K562 (cell line): ENCODE results near the gene MAST4. TPM values are rescaled to one million over a fixed set of nuclear protein-coding genes. Genes with fewer than 3 reads are reported as not detected.

Experiments
- ATAC-seq: fragments of 200-7000 bp; cut with Tn5 transposase; 3 replicates; pipeline ENCODE4 v1.9.1; 2020; ENCODE audit warnings: moderate library complexity
- BruUV-seq: library from RNA; stranded (reverse); fragments of 400-500 nt; replicated peaks from 2 replicates; lab custom pipeline; 2021; lab: Mats Ljungman, UMichigan
- CTCF ChIA-PET: fragments of 300-600 bp; formaldehyde crosslinking; extraction: SDS; loops from one replicate; lab custom pipeline; 2021; ENCODE audit warnings: low intra/inter-chr PET ratio; lab: Yijun Ruan, JAX
- POLR2A ChIA-PET: fragments of 300-600, 350-650 bp; sonication (Branson Sonifier 250); formaldehyde crosslinking; extraction: SDS; loops from one replicate; lab custom pipeline; 2021; ENCODE audit warnings: antibody characterized with exemption, inconsistent platforms; lab: Yijun Ruan, JAX
- DNase-seq, 4 experiments: peaks; one replicate each; pipeline versions ENCODE4 v3.0.0 to v3.0.0-alpha.2; 2011 to 2018; ENCODE audit warnings: low spot score in 3 of 4, mixed read lengths in 3 of 4; ENCODE audit errors: extremely low read depth in 1 of 4
- FAIRE-seq: peaks from 2 replicates; lab custom pipeline; 2011; peaks lifted over from hg19 to GRCh38; lab: Jason Lieb, UNC
- H2AFZ ChIP-seq: 2 replicates; pipeline ENCODE4 v1.6.0; 2011; ENCODE audit warnings: low read depth, low read length, control low read depth, inconsistent platforms
- H3K27ac ChIP-seq: fragments of 200-600 bp; 3 replicates; pipeline ENCODE4 v1.8.0; 2011; ENCODE audit warnings: low read depth, mild to moderate bottlenecking, control low read depth, inconsistent platforms, low read length, moderate library complexity, mixed read lengths; ENCODE audit errors: extremely low read depth
- H3K27me3 ChIP-seq, 2 experiments: fragments of 300-600 bp in 1 of 2; 2 replicates in 1 of 2; 3 replicates in 1 of 2; pipeline versions ENCODE4 v1.6.0 to v1.8.0; 2011; ENCODE audit warnings: inconsistent platforms in 2 of 2, low read length in 2 of 2, mild to moderate bottlenecking in 1 of 2, mixed read lengths in 1 of 2, moderate library complexity in 1 of 2; ENCODE audit not compliant: control insufficient read depth in 2 of 2, insufficient read depth in 2 of 2
- H3K36me3 ChIP-seq: fragments of 300-600 bp; 3 replicates; pipeline ENCODE4 v1.8.0; 2011; ENCODE audit warnings: mild to moderate bottlenecking, low read length, inconsistent platforms; ENCODE audit not compliant: control insufficient read depth, insufficient read depth
- H3K4me1 ChIP-seq, 2 experiments: fragments of 200-600 bp in 1 of 2; replicated peaks in 1 of 2; 2 replicates in 1 of 2; 3 replicates in 1 of 2; pipeline versions ENCODE4 v1.5.1 to v1.8.0; 2011; ENCODE audit warnings: inconsistent platforms in 2 of 2, low read length in 2 of 2, mild to moderate bottlenecking in 1 of 2, mixed read lengths in 1 of 2, moderate library complexity in 1 of 2; ENCODE audit not compliant: control insufficient read depth in 2 of 2, insufficient read depth in 2 of 2
- H3K4me2 ChIP-seq: 2 replicates; pipeline ENCODE4 v1.6.1; 2011; ENCODE audit warnings: low read length, control low read depth, inconsistent platforms, mixed read lengths; ENCODE audit not compliant: insufficient read depth
- H3K4me3 ChIP-seq: fragments of 200-600 bp; sonication (generic), shearing (Covaris generic); 2 replicates; pipeline ENCODE4 v1.5.1; 2016; ENCODE audit warnings: control low read depth, inconsistent platforms
- H3K79me2 ChIP-seq: fragments of 200-600 bp; 3 replicates; pipeline ENCODE4 v1.8.0; 2011; ENCODE audit warnings: low read length, inconsistent platforms; ENCODE audit not compliant: control insufficient read depth, insufficient read depth
- H3K9ac ChIP-seq, 2 experiments: 2 replicates each; pipeline versions ENCODE4 v1.6.0 to v1.6.1; 2011; ENCODE audit warnings: low read depth in 2 of 2, low read length in 2 of 2, control low read depth in 1 of 2, inconsistent platforms in 1 of 2, mild to moderate bottlenecking in 1 of 2, mixed read lengths in 1 of 2; ENCODE audit not compliant: insufficient read depth in 1 of 2
- H3K9me1 ChIP-seq: one replicate; pipeline ENCODE4 v1.6.0; 2011; ENCODE audit warnings: inconsistent platforms, mild to moderate bottlenecking, low read length, moderate library complexity; ENCODE audit not compliant: control insufficient read depth, insufficient read depth
- H3K9me3 ChIP-seq: replicated peaks from 2 replicates; pipeline ENCODE4 v1.5.1; 2011; ENCODE audit warnings: low read depth, low read length, inconsistent platforms; ENCODE audit not compliant: control insufficient read depth, insufficient read depth
- H4K20me1 ChIP-seq: replicated peaks from 2 replicates; pipeline ENCODE4 v1.6.1; 2011; ENCODE audit warnings: low read length, inconsistent platforms, mixed read lengths; ENCODE audit not compliant: control insufficient read depth, insufficient read depth
- ATF1 ChIP-seq, 2 experiments: fragments of 450-650 bp in 1 of 2; IDR thresholded peaks; 2 replicates each; pipeline ENCODE4 v1.6.1; 2016; ENCODE audit warnings: missing compliant biosample characterization in 1 of 2, missing genetic modification characterization in 1 of 2
- C11orf30 ChIP-seq: fragments of 450-650 bp; IDR thresholded peaks from 2 replicates; pipeline ENCODE4 v1.6.1; 2016; ENCODE audit warnings: low read depth, mild to moderate bottlenecking
- CREB1 ChIP-seq, 2 experiments: sonication (generic) in 1 of 2; formaldehyde crosslinking in 1 of 2; IDR thresholded peaks; 2 replicates each; pipeline versions ENCODE4 v1.6.1 to v1.8.0; 2012 to 2022; ENCODE audit warnings: inconsistent platforms in 1 of 2, mild to moderate bottlenecking in 1 of 2, missing genetic modification reagents in 1 of 2, moderate library complexity in 1 of 2
- CREM ChIP-seq: IDR thresholded peaks from 2 replicates; pipeline ENCODE4 v1.6.1; 2014; ENCODE audit warnings: antibody characterized with exemption, low read depth
- HNRNPH1 ChIP-seq: fragments of 200-400 bp; formaldehyde crosslinking; optimal IDR thresholded peaks from 2 replicates; pipeline ENCODE3; 2017; ENCODE audit warnings: low read depth, mild to moderate bottlenecking, low read length, moderate library complexity
- JUND ChIP-seq, 2 experiments: IDR thresholded peaks; 2 replicates in 1 of 2; 3 replicates in 1 of 2; pipeline ENCODE4 v1.6.1; 2011; ENCODE audit warnings: borderline replicate concordance in 2 of 2, low read depth in 2 of 2, low read length in 2 of 2, improper control_type of control experiment in 1 of 2, missing biosample characterization in 1 of 2, missing genetic modification characterization in 1 of 2, missing genetic modification reagents in 1 of 2
- SP1 ChIP-seq: sonication (generic); formaldehyde crosslinking; IDR thresholded peaks from 2 replicates; pipeline ENCODE4 v1.8.1; 2022; ENCODE audit warnings: mild to moderate bottlenecking, missing genetic modification reagents
- SP2 ChIP-seq: IDR thresholded peaks from 2 replicates; pipeline ENCODE4 v1.6.1; 2011; ENCODE audit warnings: mild to moderate bottlenecking, low read depth, low read length, moderate library complexity; ENCODE audit not compliant: poor library complexity, severe bottlenecking; ENCODE audit errors: extremely low read depth
- TBP ChIP-seq: optimal IDR thresholded peaks from 2 replicates; pipeline ENCODE3; 2011; ENCODE audit warnings: low read depth, low read length, improper control_type of control experiment
- ZBTB17 ChIP-seq: fragments of 450-650 bp; formaldehyde crosslinking; IDR thresholded peaks from 2 replicates; pipeline ENCODE4 v1.4.0; 2020; ENCODE audit warnings: mild to moderate bottlenecking
- ZNF263 ChIP-seq: sonication (generic); formaldehyde crosslinking; IDR thresholded peaks from 2 replicates; pipeline ENCODE4 v1.8.0; 2022; ENCODE audit warnings: mild to moderate bottlenecking, missing genetic modification reagents, borderline replicate concordance
- ZNF695 ChIP-seq: fragments of 450-650 bp; formaldehyde crosslinking; IDR thresholded peaks from 2 replicates; pipeline ENCODE4 v1.4.0; 2020; ENCODE audit warnings: mild to moderate bottlenecking, moderate library complexity
- WGBS: fragments of 100-300 bp; shearing (Covaris generic); methylation state at CpG from one replicate; pipeline ENCODE4 v1.1.6; 2016; ENCODE audit warnings: low coverage, mixed read lengths; ENCODE audit not compliant: insufficient coverage; ENCODE audit errors: missing lambda C conversion rate; 5-methylcytosine and 5-hydroxymethylcytosine counted together
- in situ Hi-C: fragments of 300-500 bp; cut with MboI; formaldehyde crosslinking; loops from 4 replicates; pipeline ENCODE4 v1.15.0; 2018; ENCODE audit warnings: inconsistent platforms, mixed read lengths
- intact Hi-C: fragments of 100-400 bp; cut with micrococcal nuclease; formaldehyde crosslinking; loops from 2 replicates; pipeline ENCODE4 v1.14.2; 2022
- polyA plus RNA-seq, 8 experiments: library from polyadenylated mRNA; depleted of rRNA in 4 of 8; stranded (reverse) in 5 of 8; unstranded in 3 of 8; fragments of >200 nt; fragmentation: Nextera tagmentation in 2 of 8; fragmentation: Illumina TruSeq in 1 of 8; extraction: Ambion mirVana in 2 of 8; extraction: Trizol in 1 of 8; gene quantifications; 2 replicates each; pipeline versions ENCODE4 v1.2.1 to v1.2.3, GENCODE V29; 2011 to 2014; ENCODE audit warnings: inconsistent platforms in 1 of 8, missing spikeins in 1 of 8
- total RNA-seq, 7 experiments: library from RNA; depleted of rRNA in 6 of 7; stranded (reverse); fragments of >200 nt in 6 of 7; fragmentation: Illumina TruSeq in 2 of 7; extraction: Trizol in 2 of 7; gene quantifications; 2 replicates each; pipeline versions ENCODE4 v1.2.1 to v1.2.3, GENCODE V29; 2011 to 2021; ENCODE audit warnings: low replicate concordance in 1 of 7
- TF ChIP-seq, protein P1 (sequence below): fragments of 200-800 bp; sonication (Bioruptor generic); IDR thresholded peaks from 2 replicates; pipeline ENCODE4 v1.6.1; 2017; ENCODE audit warnings: missing genetic modification characterization, missing compliant biosample characterization
- TF ChIP-seq, protein P2 (sequence below): fragments of 450-650 bp; formaldehyde crosslinking; IDR thresholded peaks from 2 replicates; pipeline ENCODE4 v1.4.0; 2020; ENCODE audit warnings: mild to moderate bottlenecking, mixed read lengths
- TF ChIP-seq, protein P3 (sequence below): fragments of 450-650 bp; IDR thresholded peaks from 2 replicates; pipeline ENCODE4 v1.6.1; 2018; ENCODE audit warnings: mild to moderate bottlenecking, low read depth; ENCODE audit not compliant: partially characterized antibody
- TF ChIP-seq, protein P4 (sequence below): fragments of 250-450 bp; sonication (Bioruptor Pico); IDR thresholded peaks from 2 replicates; pipeline ENCODE4 v1.8.0; 2022; ENCODE audit warnings: moderate library complexity, mild to moderate bottlenecking, inconsistent platforms

MAST4 gene
- total and polyA plus RNA-seq, 9 of the 15 experiments (the other 6 are each of a cell fraction or from before 2014, with no cell fraction given), result 0.88 to 10.1 (median 5.2) TPM

DNA sequence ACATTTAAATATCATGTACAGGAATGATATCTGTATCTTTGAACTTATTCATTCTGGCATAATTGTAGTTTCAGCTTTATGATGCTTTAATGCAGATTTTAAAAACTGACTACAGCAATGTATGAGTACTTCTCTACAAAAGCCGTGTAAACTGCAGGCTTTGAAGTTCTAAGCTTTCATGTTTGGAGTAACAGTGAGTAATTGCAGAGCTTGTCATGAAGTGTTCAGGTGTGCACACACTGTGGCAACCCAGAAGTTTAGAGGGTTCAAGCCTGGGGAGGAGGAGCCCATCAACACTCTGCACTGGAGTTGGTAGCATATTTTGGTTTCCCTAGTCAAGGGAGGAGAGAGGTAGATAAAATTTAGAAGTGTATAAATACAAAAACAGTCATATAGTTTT is 469.5 kb downstream of the MAST4 start (continued):
- TF ChIP-seq, protein P1, sequence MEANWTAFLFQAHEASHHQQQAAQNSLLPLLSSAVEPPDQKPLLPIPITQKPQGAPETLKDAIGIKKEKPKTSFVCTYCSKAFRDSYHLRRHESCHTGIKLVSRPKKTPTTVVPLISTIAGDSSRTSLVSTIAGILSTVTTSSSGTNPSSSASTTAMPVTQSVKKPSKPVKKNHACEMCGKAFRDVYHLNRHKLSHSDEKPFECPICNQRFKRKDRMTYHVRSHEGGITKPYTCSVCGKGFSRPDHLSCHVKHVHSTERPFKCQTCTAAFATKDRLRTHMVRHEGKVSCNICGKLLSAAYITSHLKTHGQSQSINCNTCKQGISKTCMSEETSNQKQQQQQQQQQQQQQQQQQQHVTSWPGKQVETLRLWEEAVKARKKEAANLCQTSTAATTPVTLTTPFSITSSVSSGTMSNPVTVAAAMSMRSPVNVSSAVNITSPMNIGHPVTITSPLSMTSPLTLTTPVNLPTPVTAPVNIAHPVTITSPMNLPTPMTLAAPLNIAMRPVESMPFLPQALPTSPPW, result no peak
- TF ChIP-seq HNRNPH1 (no peak), C11orf30 (no peak)
- TF ChIP-seq, protein P2, sequence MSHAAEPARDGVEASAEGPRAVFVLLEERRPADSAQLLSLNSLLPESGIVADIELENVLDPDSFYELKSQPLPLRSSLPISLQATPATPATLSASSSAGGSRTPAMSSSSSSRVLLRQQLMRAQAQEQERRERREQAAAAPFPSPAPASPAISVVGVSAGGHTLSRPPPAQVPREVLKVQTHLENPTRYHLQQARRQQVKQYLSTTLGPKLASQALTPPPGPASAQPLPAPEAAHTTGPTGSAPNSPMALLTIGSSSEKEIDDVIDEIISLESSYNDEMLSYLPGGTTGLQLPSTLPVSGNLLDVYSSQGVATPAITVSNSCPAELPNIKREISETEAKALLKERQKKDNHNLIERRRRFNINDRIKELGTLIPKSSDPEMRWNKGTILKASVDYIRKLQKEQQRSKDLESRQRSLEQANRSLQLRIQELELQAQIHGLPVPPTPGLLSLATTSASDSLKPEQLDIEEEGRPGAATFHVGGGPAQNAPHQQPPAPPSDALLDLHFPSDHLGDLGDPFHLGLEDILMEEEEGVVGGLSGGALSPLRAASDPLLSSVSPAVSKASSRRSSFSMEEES, result no peak
- TF ChIP-seq, protein P3, sequence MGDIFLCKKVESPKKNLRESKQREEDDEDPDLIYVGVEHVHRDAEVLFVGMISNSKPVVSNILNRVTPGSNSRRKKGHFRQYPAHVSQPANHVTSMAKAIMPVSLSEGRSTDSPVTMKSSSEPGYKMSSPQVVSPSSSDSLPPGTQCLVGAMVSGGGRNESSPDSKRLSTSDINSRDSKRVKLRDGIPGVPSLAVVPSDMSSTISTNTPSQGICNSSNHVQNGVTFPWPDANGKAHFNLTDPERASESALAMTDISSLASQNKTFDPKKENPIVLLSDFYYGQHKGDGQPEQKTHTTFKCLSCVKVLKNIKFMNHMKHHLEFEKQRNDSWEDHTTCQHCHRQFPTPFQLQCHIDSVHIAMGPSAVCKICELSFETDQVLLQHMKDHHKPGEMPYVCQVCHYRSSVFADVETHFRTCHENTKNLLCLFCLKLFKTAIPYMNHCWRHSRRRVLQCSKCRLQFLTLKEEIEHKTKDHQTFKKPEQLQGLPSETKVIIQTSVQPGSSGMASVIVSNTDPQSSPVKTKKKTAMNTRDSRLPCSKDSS, result no peak
- TF ChIP-seq, all 486 proteins: peak for 0

DNA sequence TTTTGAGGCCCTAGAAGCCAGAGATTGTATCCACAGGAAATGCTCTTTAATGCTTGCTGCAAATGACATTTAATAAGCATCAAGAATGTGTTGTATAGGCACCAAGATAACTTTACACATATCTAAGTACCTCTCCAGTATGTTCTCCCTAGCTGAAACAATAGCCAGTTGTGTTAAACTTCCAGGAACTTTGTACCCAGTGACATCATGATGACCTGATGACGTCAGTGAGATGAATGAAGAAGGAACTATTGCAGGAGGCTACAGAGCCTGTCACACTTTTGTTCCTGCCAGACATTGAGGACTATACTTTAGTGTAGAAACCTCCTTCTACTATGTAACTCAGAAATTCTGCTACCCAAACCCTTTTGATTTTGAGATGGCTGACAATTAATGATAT is 470.6 kb downstream of the MAST4 start:
- POLR2A ChIA-PET, result no interaction called here
- no peak for FAIRE-seq
- CTCF ChIA-PET, result no interaction called here
- TF ChIP-seq ATF1 (CRISPR knock-in tag; IDR thresholded peaks at IDR 0.05), result no peak
- TF ChIP-seq ATF1 (tag; IDR thresholded peaks at IDR 0.05), result peak; percentile 86
- TF ChIP-seq, protein P4, sequence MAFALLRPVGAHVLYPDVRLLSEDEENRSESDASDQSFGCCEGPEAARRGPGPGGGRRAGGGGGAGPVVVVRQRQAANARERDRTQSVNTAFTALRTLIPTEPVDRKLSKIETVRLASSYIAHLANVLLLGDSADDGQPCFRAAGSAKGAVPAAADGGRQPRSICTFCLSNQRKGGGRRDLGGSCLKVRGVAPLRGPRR (CRISPR knock-in tag), result no peak
- TF ChIP-seq ZNF695 (CRISPR knock-in tag), result no peak
- TF ChIP-seq CREB1 (IDR thresholded peaks at IDR 0.05), result peak; percentile 66; the same call in 1 of the 2 replicates
- TF ChIP-seq CREB1 (CRISPR knock-in tag; IDR thresholded peaks at IDR 0.05), result 0 out of 2 replicates have a peak, but pooled peaks have one; percentile 28
- peak; percentile 79 for TF ChIP-seq CREM
- no peak for TF ChIP-seq TBP
- TF ChIP-seq SP1 (CRISPR knock-in tag), result no peak
- TF ChIP-seq JUND (IDR thresholded peaks at IDR 0.05; ENCODE audit: borderline replicate concordance, low read depth, low read length), result peak; percentile 8; the same call in 1 of the 2 replicates
- no peak; the same call in 2 of the 3 replicates for TF ChIP-seq JUND (tag; IDR thresholded peaks at IDR 0.05; ENCODE audit: borderline replicate concordance, low read depth, low read length)
- no peak for TF ChIP-seq SP2
- no peak for TF ChIP-seq ZNF263 (CRISPR knock-in tag)
- no peak for TF ChIP-seq ZBTB17 (CRISPR knock-in tag)

More for the DNA sequence above, 470.6 kb downstream of the MAST4 start:
- no peaks in the 10 kb centered on the region for H3K36me3 ChIP-seq
- H3K79me2 ChIP-seq, result no peaks in the 10 kb centered on the region
- H3K9me3 ChIP-seq, result no peaks in the 10 kb centered on the region
- no peak overlapping the region for H3K4me2 ChIP-seq
- H3K4me1 ChIP-seq, result no peaks in the 10 kb centered on the region
- H3K4me3 ChIP-seq, result no peak overlapping the region
- H4K20me1 ChIP-seq, result no peaks in the 10 kb centered on the region
- no peak overlapping the region for H2AFZ ChIP-seq
- BruUV-seq, result no TSS peak
- intact Hi-C loops (no loop called here), in situ Hi-C loops (no loop called here)
- ATAC-seq (no peak), DNase-seq (peak in 1 of 4 experiments; percentile 20)
- no peaks in the 10 kb centered on the region for H3K9me1 ChIP-seq
- WGBS, result 13% methylated on average over 1 of the region's 1 CpG
- H3K9ac ChIP-seq, result no peak overlapping the region
- no peak overlapping the region for H3K27ac ChIP-seq
- no peaks in the 10 kb centered on the region for H3K27me3 ChIP-seq
